GM19025 (cell line): ENCODE data around the gene ATP2A3.

ENCODE experiments used
- ATAC-seq: cut with Tn5 transposase; IDR thresholded peaks from one replicate; pipeline ENCODE4 v1.9.1; 2021; ENCODE audit warnings: mild to moderate bottlenecking, low read depth, moderate library complexity; ENCODE audit not compliant: unreplicated experiment

ATP2A3 gene

DNA sequence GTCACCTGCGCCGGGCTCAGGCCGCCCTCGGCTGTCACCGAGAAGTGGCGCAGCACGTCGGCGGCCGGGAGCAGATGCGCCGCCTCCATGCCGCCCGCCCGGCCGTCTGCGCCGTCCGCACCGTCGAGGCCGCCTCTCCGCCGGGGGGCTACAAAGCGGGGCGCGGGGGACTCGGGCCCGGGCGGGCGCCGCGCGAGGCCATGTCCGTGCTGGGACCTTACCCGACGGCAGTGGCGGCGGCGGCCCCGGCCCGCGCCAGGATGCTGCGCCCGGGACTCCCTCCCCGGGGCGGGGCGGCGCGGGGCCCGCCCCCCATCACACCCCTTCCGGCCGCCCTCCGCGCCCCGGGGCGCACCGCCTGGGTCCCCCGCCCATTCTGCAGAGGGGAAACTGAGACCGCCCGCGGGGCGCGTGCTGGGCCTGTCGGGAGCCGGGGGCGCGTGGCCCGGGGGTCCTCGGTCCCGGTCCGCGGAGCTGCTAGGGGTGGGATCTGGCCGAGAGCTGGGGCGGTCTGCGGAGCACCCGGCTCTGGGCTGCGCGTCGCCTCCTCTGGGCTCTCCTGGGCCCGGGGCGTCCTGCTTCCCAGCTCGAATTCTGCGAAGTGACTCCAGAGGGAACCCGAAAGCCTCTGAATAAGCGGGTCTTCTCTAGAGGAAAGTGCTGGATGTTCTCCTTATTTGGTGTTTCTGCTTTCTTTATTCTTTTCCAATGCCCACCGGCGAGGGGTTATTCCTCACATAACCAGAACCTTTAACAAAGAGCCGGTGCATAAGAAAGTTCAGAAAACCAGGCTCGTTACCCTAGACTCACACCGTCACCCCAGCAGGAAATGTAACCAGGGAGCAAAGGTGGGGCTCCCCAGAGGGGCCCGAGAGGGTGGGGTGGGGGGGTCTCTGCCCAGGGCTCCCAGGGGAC lies at the start of gene ATP2A3:
ATP2A3 (minus strand) TSS at position 235 of the 915 bp plus-strand sequence; CDS start at position 89, 146 bp downstream.
- ATAC-seq, result peak; percentile 45

DNA sequence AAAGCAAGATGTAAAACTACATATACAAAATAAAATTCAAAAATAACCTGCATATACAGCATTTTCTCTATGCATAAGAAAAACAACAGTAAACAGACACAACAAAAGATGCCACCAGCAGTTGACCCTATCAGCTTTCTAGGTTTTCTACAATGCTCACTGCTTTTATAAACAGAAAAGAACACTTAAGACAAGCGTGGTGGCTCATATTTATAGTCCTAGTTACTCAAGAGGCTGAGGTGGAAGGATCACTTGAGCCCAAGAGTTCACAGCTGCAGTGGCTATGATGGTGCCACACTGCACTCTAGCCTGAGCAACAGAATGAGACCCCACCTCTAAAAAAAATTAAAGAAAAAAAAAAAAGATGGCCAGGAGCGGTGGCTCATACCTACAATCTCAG lies 46.5 kb upstream of the ATP2A3 start:
- no peak for ATAC-seq

DNA sequence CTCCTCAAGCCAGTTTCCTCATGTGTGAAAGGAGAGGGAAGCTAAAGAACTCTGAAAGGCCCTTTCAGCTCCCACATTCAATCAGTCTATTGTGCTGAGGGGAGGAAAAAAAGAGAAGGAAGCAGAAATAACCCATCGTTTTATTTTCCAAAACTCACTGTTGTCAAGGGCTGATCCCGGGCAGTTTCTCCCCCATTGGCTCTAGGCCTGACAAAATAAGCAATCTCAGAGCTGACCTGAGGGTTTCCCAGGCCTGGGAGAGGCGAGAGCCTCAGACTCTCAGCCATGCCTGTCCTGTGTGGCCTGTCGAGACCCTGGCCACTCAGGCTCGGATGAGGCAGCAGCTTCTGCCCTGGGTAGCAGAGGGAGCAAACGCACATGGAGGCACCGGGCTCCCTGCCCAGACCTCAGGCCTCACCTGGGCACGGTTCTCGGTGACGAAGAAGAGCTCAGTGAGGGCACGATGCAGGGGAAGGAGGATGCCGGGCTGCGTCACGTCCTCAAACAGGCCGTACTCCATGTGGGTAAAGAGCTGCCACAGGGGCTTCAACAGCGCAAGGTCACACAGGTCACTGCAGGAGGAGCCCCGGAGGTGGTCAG lies 45.0 kb upstream of the ATP2A3 start:
- ATAC-seq, result no peak

DNA sequence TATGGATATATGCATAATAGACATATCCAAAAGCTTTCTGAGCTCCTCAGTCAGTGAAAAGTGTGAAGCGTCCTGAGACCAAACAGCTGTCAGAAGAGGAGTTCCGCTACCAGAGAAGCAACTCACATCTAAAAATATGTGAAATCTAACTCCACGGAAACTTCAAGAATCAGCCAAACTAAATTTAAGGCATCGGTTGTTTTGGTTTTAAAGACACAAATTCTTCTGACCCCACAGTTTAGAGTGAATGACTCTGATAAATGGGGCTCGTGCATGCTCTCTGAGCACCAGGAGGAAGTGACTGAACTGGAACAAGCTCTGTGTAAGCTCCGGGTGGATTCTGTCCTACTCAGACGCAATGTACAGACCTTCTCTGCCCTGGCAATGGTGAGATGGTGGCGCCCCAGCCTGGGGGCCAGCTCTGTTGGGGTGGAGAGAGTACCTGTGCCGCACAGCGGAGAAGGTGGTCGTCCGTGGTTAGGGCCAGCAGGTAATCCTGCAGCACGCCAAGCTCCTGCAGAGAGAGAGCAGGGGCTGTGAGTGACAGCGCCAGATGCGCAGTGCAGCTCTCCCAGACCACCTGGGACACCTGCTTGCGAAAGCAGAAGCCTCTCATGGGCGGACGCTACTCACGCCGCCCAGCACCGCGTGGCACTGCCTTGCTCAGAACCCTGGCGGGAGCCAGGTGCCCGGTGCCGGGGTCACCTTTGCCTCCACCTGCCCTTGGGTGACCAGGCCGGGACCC lies 44.4 kb upstream of the ATP2A3 start:
- no peak for ATAC-seq

DNA sequence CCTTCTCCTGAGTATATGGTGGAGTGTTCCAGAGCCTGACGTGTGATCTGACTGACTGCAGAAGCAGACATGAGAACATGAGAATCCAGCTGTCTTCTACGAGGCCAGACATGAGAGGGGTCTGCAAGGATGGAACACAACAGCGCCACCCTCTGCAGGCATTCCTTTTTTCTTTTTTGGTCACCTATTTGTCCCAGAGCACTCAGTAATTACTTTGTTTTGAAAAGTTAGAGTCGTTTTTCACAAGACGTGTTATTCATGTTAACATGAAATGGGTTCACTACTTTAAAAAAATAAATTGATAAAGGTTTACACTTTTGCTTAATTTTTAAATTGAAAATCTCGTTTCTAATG lies 43.8 kb upstream of the ATP2A3 start:
- no peak for ATAC-seq

DNA sequence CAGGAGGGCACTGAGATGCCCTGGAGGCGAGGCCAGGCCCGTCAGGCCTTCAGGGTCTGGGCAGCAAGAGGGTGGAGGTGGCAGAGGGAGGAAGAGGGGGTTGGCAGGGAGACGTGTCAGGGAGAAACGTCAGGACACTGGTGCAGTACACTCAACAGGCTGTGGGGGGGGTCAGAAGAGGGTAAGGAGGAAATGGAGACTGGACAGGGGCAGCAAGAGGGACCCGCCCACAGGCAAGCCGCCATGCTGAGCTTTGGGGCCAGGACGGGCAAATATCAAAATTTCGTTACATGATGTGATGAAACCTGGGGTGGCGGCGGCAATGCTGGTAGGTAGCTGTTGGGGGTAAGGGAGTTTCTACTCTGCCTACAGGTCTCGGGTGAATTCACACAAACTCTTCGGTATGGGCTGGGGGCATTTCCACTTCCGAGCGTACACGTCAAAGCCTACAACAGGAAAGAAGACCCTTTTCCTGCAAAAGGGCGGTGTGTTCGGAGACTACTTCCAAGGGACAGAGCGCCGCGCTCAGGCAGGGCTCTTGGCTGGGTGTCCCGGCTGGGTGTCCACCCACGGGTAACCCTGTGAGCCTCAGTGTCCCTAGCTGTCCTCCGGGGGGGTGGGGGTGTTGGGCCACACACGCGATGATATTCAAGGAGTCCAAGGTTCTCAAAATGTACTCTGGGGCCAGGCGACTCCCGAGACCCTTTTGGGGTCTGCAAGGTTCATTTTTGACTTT lies 43.3 kb upstream of the ATP2A3 start:
- ATAC-seq, result no peak

DNA sequence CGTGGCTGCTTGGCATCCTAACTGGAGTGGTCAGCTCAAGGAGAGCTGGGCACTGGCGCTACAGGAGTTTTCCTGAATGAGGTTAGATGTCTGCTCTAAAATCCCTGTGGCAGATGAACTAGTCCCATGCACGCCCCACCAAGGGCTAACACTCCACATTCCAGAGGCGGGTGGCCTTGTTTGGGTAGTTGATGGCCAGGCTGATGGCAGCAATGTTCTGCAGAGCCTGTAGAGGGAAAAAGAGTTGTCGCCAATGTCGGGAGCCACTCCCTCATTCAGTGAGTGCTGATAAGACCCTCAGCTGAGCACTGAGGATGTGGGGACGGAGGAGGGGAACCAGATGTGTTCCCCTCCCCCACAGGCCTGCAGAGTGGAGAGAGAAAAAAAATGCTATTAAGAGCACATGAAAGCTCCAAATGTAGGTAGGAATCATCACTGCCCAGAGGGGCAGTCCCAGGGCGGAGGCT lies 42.5 kb upstream of the ATP2A3 start:
- ATAC-seq, result no peak

DNA sequence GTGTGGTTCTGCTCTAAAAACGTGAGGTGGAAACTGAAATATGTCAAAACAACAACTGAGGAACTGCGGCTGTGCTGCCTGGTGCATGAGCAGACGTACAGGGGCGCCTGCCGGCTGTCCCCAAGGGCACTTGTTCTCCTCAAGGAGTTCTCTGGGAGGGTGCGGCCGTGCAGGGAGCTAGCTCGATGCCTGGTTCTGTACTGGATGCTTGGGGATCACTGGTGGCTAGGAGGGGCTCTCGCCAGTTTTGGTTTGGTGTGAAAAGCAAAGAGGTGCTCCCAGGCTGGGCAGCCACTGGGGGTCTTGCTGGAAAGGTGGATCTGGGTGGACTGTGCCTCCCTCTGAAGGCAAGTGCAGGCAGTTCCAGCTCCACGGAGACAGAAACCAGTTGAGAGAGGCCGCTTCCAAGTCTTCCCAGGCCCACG lies 41.9 kb upstream of the ATP2A3 start:
- ATAC-seq, result no peak

DNA sequence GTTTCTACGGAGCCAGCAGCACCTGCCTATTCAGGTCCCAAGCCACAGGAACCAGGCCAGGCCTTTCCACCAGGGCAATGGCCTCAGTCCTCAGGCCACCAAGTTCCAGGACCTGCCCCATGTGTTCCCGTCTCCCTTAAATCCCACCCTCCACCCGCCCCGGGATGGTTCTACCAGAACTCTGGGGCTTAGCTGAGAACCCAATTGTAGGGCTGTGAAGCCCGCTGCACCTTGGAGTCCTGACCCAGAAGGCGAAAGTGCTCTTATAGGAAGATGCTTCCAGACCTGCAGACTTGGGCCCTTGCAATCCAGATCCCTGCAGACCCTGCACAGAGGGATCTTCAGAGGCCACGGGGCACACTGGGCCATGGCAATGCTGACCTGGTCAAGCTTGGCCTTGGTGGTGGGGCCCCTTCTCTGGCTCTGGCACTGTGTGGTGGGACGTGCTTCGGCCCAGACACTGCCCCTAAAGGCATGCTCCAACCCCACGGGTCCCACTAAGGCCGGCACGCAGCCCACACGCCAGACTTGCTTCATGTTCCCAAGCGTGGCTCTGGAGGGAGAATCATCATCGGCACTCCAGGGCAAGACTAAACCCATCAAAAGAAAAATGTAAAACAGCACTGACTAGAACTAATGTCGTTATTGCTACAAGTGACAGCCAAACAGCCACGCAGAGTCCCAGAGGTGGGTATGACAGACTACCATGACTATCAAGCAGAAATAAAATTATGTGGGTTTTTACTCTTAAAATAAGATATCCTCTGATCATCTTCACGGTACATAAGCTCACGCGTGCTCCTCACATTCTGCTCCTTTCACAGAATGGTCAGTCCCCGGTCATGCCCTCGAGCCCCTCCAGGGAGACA lies 41.3 kb upstream of the ATP2A3 start:
- no peak for ATAC-seq

DNA sequence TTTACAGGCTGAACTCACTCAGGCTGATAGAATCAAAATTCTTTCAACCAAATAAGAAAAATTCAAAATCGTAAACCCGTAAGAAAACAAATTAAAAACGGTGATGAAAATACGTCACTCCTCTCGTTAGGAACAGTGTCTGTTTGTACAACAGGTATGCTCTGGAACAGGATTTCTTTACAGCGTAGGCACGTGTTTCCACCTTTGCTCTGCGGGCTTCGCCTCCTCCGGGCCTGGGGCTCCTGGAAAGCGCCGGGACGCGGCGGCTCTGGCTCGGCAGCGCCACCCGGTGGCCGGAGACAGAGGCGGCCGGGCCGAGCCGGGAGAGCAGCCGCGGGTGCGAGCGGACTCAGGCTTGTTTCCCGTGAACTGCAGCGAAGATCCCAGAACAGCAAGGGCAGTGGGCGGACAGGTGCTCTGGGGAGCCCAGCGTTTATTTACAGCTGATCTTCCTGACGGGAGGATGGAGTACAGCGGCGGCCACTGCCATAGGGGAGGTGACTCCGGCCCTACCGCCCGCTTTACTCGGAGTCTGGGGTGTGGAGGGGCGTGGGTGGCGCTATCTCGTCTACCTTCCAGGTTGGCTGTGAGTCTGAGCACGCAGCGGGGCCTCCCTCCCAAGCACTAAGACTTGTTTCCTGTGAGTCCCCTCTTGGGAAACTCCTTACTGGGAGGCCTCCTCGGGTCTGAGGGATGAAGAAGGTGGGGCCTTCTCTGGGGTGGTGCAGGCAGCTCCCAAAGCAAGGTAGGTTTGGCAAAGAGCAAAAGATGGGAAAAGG lies 40.5 kb upstream of the ATP2A3 start:
- ATAC-seq, result no peak

DNA sequence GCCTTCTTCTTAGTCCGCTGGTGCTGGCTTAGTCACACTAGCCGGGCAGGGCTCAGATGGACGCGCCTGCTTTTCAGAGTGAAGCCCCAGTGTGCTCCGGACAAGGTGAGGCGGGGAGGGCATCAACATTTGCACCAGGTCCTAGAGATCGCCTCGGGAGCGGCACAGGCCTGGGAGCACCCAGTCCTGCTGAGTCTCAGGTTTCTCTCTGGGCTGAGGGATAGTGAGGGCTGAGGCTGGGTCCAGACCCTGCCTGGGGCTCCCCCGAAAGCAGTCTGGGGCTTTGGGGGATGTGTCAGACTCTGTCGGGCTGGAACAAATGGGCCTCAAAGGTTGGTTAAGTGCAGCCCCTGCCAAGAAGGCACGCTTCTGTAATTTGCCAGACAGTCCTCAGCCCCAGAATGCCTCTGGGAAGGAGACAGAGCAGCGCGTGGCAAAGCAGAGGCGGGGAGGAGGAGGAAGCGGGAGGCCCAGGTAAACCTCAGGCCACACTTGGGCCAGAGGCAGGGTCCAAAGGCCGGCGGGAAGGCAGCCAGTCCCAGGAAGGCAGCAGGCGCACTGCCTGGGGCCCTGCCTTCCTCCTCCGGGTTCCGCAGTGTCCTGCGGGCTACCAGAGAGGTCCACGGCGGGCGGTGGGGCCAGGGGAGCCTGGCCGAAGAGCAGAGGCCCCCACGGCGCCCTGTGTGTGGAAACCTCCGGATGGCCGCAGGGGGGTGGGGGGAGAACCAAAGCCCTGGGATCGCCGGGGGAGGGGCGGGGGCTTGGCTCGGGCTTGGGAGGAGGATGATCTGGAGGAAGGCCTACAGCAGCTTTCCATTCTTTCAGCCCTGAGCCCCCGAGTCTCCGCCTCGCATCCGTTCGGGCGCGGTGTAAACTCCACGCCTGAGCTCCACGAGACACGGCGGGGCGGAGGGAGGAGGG lies 39.5 kb upstream of the ATP2A3 start:
- no peak for ATAC-seq

DNA sequence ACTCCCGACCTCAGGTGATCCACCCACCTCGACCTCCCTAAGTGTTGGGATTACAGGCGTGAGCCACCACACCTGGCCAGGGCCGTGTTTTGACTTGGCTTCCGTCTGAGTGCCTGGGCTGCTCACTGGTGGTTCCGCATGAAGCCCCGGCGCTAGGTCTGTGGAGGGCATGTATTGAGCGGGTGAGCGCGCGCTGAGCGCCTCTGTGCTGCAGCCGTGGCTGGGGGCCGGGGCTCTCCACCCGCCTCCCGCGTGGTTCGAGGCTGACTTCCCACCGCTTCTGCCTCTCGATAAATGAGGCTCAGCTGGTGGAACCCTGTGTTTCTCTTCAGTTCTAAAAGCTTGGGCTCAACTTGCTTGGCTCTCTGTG lies 38.9 kb upstream of the ATP2A3 start:
- ATAC-seq, result no peak

DNA sequence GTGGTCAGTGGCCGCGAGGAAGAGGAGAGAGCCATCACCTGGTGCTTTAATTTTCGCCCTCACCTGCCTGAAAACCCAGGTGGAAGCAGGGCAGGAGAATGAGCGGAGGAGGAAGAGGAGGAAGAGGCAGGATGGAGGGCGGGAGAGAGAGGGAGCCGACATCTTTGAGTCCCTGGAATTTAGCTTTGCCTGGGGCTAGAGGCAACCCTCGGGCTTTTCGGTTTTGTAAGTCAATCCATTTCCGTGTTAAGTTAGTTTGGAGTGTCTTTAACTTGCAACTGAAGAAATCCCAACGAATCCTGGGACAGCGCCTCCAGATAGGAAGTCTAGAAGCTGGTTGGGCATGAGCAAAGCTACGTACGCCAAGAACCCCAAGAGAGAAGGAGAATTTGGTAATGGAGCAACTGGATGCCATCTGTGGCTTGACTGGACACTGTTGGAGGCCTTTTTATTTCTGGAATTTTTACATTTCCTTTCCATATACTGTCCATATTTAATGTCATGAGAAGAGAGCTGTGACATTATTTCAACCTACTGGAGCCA lies 36.9 kb upstream of the ATP2A3 start:
- no peak for ATAC-seq

DNA sequence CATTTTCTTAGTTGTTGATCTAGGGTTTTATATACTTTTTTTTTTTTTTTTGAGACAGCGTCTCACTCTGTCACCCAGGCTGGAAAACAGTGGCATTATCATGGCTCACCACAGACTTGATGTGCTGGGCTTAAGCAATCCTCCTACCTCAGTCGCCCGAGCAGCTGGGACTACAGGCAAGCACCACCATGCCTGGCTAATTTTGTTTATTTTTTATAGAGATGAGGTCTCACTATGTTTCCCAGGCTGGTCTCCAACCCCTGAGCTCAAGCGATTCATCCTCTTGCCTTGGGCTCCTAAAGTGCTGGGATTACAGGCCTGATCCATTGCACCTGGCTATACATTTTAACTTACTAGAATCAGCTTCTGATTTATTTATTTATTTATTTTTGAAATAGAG lies 34.2 kb upstream of the ATP2A3 start:
- no peak for ATAC-seq

DNA sequence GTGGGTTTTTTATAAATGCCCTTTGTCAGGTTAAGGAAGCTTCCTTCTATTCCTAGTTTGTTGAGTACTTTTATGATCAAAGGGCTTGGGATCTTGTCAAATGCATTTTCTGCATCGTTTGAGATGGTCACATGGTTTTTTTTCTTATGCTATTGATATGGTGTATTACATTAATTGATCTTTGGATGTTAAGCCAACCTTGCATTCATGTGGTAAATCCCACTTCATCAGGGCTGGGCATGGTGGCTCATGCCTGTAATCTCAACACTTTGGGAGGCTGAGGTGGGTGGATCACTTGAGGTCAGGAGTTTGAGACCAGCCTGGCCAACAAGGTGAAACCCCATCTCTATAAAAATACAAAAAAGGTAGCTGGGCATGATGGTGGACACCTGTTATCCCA lies 30.8 kb upstream of the ATP2A3 start:
- no peak for ATAC-seq

DNA sequence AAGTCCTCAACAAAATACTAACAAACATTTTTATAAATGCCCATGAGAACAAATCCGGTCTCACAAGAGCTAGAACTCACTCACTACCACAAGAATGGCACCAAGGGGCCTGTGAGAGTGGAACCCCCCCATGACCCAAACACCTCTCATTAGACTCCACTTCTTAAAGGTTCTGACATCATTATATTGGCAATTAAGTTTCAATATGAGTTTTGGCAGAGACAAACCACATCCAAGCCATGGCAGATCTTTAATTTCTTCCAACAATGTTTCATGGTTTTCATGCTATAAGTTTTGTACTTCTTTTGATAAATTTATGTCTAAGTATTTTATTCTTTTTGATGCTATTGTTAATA lies 30.0 kb upstream of the ATP2A3 start:
- ATAC-seq, result no peak

DNA sequence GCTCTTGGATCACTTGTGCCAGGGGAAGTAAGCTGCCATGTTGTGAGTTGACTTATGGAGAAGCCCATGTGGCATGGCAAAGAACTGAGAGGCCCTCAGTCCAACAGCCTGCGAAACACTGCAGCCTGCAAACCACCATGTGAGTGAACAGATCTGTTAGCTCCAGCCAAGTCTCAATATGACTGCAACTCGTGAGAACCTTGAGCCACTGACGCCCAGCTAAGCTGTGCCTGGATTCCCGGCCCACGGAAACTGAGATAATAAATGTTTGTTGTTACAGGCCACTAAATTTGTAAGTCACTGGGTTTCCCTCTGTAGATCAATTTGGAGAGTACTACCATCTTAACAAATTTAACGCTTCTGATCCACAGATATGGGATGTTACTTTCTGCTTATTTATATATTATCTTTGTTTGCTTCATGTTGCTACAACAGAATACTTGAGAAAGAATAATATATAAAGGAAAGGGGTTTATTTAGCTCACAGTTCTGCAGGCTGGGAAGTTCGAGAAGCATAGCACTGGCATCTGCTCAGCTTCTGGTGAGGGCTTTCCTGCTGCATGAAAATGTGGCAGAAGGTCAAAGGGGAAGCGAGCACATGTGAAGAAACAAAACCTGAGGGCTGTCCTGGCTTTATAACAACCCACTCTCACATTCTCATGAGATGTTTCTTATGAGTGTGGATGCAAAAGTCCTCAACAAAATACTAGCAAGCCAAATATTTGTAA lies 29.4 kb upstream of the ATP2A3 start:
- ATAC-seq, result no peak
